ENCODE data around the gene THBS4. TPM values are rescaled to one million over a fixed set of nuclear protein-coding genes. Genes with fewer than 3 reads are reported as not detected.

THBS4 gene
- total and polyA plus RNA-seq, 12 donors: 41.1 to 180 (median 67.5) TPM

DNA sequence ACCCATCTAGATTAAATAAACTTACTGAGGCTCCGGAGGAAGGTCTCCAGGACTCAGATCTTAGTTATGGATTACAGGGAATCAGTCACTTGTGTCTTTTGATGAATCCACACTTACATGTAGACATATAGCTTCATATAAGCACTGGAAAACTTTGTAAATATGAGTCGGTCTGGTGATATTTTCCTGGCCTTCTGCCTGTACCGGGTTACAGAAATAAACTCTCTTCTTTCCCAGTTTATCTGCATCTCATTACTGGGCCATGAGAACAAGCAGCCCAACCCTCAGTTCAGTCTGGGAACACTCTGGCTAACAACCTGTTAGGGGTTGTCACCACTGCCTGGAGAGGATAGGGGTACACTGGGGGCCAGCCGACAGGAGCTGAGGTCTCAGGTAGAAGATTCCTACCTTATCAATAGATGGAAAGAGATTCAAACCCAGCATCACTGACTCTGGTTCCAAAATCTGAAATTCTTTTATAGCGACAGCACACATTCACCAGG, 59.1 kb downstream of the THBS4 start:
- Histone ChIP-seq H3K4me1 (peaks cover 0 to 15% (median 7%) of the 10 kb centered on the region in 9 donors), H3K9me3 (no peaks in the 10 kb centered on the region), H3K27me3 (no peaks in the 10 kb centered on the region), H3K36me3 (no peaks in the 10 kb centered on the region), H3K4me3 (no peak overlapping the region), H3K27ac (peak overlapping the region in 3 of 10 donors; percentile 11 to 17 (median 15))
- ATAC-seq: peak in 2 of 8 donors; percentile 62 to 63
- intact Hi-C loops (cut with DNase I): loop anchor here in 5 of 10 donors (5.0 to 10.0 kb wide), 3 partner anchors 181 to 213 kb away; no protein-coding TSS in a partner anchor
- 48 to 58% methylated on average over 5 of the region's 5 CpGs for WGBS, 2 donors
- DNase-seq: no peak
- TF ChIP-seq, protein P1, sequence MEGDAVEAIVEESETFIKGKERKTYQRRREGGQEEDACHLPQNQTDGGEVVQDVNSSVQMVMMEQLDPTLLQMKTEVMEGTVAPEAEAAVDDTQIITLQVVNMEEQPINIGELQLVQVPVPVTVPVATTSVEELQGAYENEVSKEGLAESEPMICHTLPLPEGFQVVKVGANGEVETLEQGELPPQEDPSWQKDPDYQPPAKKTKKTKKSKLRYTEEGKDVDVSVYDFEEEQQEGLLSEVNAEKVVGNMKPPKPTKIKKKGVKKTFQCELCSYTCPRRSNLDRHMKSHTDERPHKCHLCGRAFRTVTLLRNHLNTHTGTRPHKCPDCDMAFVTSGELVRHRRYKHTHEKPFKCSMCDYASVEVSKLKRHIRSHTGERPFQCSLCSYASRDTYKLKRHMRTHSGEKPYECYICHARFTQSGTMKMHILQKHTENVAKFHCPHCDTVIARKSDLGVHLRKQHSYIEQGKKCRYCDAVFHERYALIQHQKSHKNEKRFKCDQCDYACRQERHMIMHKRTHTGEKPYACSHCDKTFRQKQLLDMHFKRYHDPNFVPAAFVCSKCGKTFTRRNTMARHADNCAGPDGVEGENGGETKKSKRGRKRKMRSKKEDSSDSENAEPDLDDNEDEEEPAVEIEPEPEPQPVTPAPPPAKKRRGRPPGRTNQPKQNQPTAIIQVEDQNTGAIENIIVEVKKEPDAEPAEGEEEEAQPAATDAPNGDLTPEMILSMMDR (IDR thresholded peaks at IDR 0.05): no peak

DNA sequence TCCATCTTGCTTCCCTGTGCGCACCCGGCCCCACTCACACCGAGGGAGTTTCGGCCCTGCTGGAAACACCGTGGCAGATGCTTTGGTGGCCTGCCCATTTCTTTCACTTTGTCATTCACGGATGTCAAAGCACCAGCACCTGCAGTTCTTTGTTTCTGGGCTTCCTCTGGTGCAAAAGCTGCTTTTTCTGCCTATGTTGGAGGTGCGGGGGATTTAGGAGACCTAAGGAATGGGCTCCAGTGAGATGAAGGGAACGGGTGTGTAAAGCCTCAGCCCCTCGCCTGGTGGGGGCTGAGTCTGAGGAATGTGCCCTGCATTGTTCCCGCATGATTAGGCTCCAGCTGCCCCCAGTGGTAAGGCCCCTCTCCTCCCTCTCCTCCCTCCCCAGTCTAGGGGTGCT, 62.3 kb downstream of the THBS4 start:
- H3K4me1 ChIP-seq: peaks cover 0 to 15% (median 7%) of the 10 kb centered on the region in 9 donors
- 91 to 93% methylated on average over 10 of the region's 10 CpGs for WGBS, 2 donors
- DNase-seq: no peak
- TF ChIP-seq, protein P1 (IDR thresholded peaks at IDR 0.05): no peak
- no peaks in the 10 kb centered on the region for H3K36me3 ChIP-seq
- H3K4me3 ChIP-seq: no peak overlapping the region
- intact Hi-C loops (cut with DNase I): loop anchor here in 2 of 10 donors (10.0 kb wide), 1 partner anchor 177 kb away; no protein-coding TSS in a partner anchor
- no peak for ATAC-seq
- H3K9me3 ChIP-seq: no peaks in the 10 kb centered on the region
- H3K27ac ChIP-seq: no peak overlapping the region
- H3K27me3 ChIP-seq: no peaks in the 10 kb centered on the region

DNA sequence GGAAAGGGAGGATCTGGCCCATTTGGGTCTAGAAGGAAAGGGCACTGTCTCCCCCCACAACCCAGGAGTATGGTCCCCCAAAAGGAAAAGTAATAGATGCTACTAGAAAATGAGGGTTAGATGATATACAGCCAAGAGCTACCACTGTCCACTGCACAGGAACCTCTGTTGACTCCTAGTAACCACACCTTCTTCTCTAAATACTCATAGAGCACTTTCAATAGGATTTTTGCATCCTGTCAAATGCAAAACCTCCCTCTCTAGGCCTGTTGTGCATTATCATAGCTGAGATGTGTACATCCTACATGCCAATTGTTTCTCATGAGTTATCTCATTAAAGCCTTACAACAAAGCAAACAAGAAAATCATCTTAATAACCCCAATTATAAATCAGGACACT, 66.8 kb downstream of the THBS4 start:
- no peaks in the 10 kb centered on the region for H3K9me3 ChIP-seq
- H3K27me3 ChIP-seq: no peaks in the 10 kb centered on the region
- TF ChIP-seq, protein P1 (IDR thresholded peaks at IDR 0.05): no peak
- DNase-seq (no peak), ATAC-seq (no peak)
- peaks cover 0 to 18% (median 4%) of the 10 kb centered on the region in 9 donors for H3K4me1 ChIP-seq
- H3K36me3 ChIP-seq: no peaks in the 10 kb centered on the region
- no peak overlapping the region for H3K27ac ChIP-seq
- no peak overlapping the region for H3K4me3 ChIP-seq
- intact Hi-C loops (cut with DNase I): loop anchor here in 1 of 10 donors (5.0 kb wide), 1 partner anchor 160 kb away; no protein-coding TSS in a partner anchor

DNA sequence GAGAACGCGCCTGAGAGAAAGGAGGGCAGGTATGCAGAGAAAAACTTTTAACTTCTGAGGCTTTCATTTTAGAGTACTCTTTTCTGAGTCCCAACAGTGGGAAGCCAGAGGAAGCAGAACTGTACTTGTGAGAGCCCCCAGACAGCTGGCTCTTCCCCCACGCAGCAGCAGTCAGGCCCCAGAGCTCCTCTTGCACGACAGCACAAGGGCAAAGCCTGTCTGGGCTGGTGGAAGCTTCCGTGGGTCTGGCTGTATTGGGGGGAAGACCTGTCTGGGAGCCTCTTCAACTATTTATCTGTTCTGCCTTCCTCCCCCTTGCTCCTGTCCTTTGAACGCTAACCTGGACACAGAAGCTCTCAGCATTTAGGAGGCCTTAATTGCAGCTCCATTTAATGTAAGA, 68.2 kb downstream of the THBS4 start:
- Histone ChIP-seq H3K27me3 (no peaks in the 10 kb centered on the region), H3K36me3 (no peaks in the 10 kb centered on the region), H3K9me3 (no peaks in the 10 kb centered on the region), H3K4me1 (peaks cover 0 to 18% (median 4%) of the 10 kb centered on the region in 9 donors), H3K27ac (no peak overlapping the region), H3K4me3 (no peak overlapping the region)
- TF ChIP-seq, protein P1 (IDR thresholded peaks at IDR 0.05): no peak
- 86 to 90% methylated on average over 6 of the region's 6 CpGs for WGBS, 2 donors
- ATAC-seq: no peak
- intact Hi-C loops (cut with DNase I): loop anchor here in 1 of 10 donors (5.0 kb wide), 1 partner anchor 159 kb away; no protein-coding TSS in a partner anchor
- DNase-seq: no peak
